Glutamatergic neuron (in vitro differentiated cells): Measurements from ENCODE around the gene MKNK2. TPM values are rescaled to one million over a fixed set of nuclear protein-coding genes. Genes with fewer than 3 reads are reported as not detected.

Source experiments
- DNase-seq: peaks from one replicate; pipeline ENCODE4 v3.0.0; 2022
- H3K27ac Mint-ChIP-seq: one replicate; pipeline ENCODE4 v1.8.0; 2020; ENCODE audit warnings: mild to moderate bottlenecking, mixed read lengths, inconsistent platforms; ENCODE audit not compliant: unreplicated experiment
- H3K27me3 Mint-ChIP-seq: one replicate; pipeline ENCODE4 v1.8.0; 2020; ENCODE audit warnings: mild to moderate bottlenecking, moderate library complexity, mixed read lengths, inconsistent platforms; ENCODE audit not compliant: unreplicated experiment
- H3K36me3 Mint-ChIP-seq: one replicate; pipeline ENCODE4 v1.8.0; 2020; ENCODE audit warnings: mild to moderate bottlenecking, mixed read lengths, inconsistent platforms; ENCODE audit not compliant: unreplicated experiment
- H3K4me1 Mint-ChIP-seq: one replicate; pipeline ENCODE4 v1.8.0; 2020; ENCODE audit warnings: mild to moderate bottlenecking, low read depth, mixed read lengths, inconsistent platforms; ENCODE audit not compliant: unreplicated experiment
- H3K4me3 Mint-ChIP-seq: one replicate; pipeline ENCODE4 v1.8.0; 2020; ENCODE audit warnings: mild to moderate bottlenecking, mixed read lengths, inconsistent platforms; ENCODE audit not compliant: unreplicated experiment
- H3K9me3 Mint-ChIP-seq: one replicate; pipeline ENCODE4 v1.8.0; 2020; ENCODE audit warnings: mild to moderate bottlenecking, moderate library complexity, mixed read lengths, inconsistent platforms; ENCODE audit not compliant: unreplicated experiment
- CTCF ChIP-seq: fragments of 200-600 bp; sonication (generic); IDR thresholded peaks from one replicate; pipeline ENCODE4 v1.5.0; 2021; ENCODE audit not compliant: partially characterized antibody, unreplicated experiment
- total RNA-seq: library from RNA; stranded (reverse); fragmentation: NEBNext Ultra II Directional; extraction: Animal tissue kit (Norgen Biotek cat#: 25700); gene quantifications from one replicate; pipeline ENCODE4 v1.2.1, GENCODE V29; 2021; ENCODE audit not compliant: unreplicated experiment

The MKNK2 gene
- total RNA-seq, 1 donor from 2014 or later, result 149 TPM

GRCh38 chr19:2070986-2071673 lies 20.1 kb upstream of the MKNK2 start:
- peaks cover 7% of the 10 kb centered on the region for H3K9me3 Mint-ChIP-seq
- DNase-seq, result no peak

GRCh38 chr19:2070436-2070827 lies 19.4 kb upstream of the MKNK2 start:
- peaks cover 4% of the 10 kb centered on the region for H3K27me3 Mint-ChIP-seq
- no peaks in the 10 kb centered on the region for H3K4me1 Mint-ChIP-seq
- H3K4me3 Mint-ChIP-seq, result no peak overlapping the region
- no peak for DNase-seq
- no peak overlapping the region for H3K27ac Mint-ChIP-seq
- no peak for TF ChIP-seq CTCF
- peaks cover 7% of the 10 kb centered on the region for H3K9me3 Mint-ChIP-seq
- peaks cover 4% of the 10 kb centered on the region for H3K36me3 Mint-ChIP-seq

More at GRCh38 chr19:2070986-2071673, 20.1 kb upstream of the MKNK2 start:
- H3K4me3 Mint-ChIP-seq, result no peak overlapping the region
- no peak for TF ChIP-seq CTCF
- H3K36me3 Mint-ChIP-seq, result peaks cover 4% of the 10 kb centered on the region
- H3K27ac Mint-ChIP-seq, result no peak overlapping the region
- peaks cover 4% of the 10 kb centered on the region for H3K27me3 Mint-ChIP-seq
- no peaks in the 10 kb centered on the region for H3K4me1 Mint-ChIP-seq

- Mint-ChIP-seq H3K27ac (peak overlapping the region; percentile 91), H3K4me3 (no peak overlapping the region), H3K4me1 (peaks cover 10% of the 10 kb centered on the region), H3K27me3 (peaks cover 15% of the 10 kb centered on the region), H3K9me3 (peaks cover 12% of the 10 kb centered on the region), H3K36me3 (no peaks in the 10 kb centered on the region)
- no peak for TF ChIP-seq CTCF
- DNase-seq, result peak; percentile 56
Observed at GRCh38 chr19:2064788-2065524, 13.9 kb upstream of the MKNK2 start.

- DNase-seq, result no peak
- H3K4me1 Mint-ChIP-seq, result peaks cover 11% of the 10 kb centered on the region
- H3K4me3 Mint-ChIP-seq, result no peak overlapping the region
- peaks cover 9% of the 10 kb centered on the region for H3K9me3 Mint-ChIP-seq
- H3K27ac Mint-ChIP-seq, result peak overlapping the region; percentile 91
- no peak for TF ChIP-seq CTCF
- H3K36me3 Mint-ChIP-seq, result no peaks in the 10 kb centered on the region
- H3K27me3 Mint-ChIP-seq, result peaks cover 13% of the 10 kb centered on the region
Observed at GRCh38 chr19:2064395-2064787, 13.3 kb upstream of the MKNK2 start.

- peaks cover 9% of the 10 kb centered on the region for H3K9me3 Mint-ChIP-seq
- peaks cover 15% of the 10 kb centered on the region for H3K27me3 Mint-ChIP-seq
- H3K36me3 Mint-ChIP-seq, result no peaks in the 10 kb centered on the region
- DNase-seq, result no peak
- no peak overlapping the region for H3K4me3 Mint-ChIP-seq
- H3K27ac Mint-ChIP-seq, result no peak overlapping the region
- H3K4me1 Mint-ChIP-seq, result peaks cover 11% of the 10 kb centered on the region
- no peak for TF ChIP-seq CTCF
Observed at GRCh38 chr19:2063824-2064223, 12.8 kb upstream of the MKNK2 start.
